ENCODE measurements around the gene MAPKAPK2.

GRCh38 chr1:206717674-206717989 lies 32.9 kb downstream of the MAPKAPK2 start:
- TF ChIP-seq CTCF (IDR thresholded peaks at IDR 0.05) (no peak), EZH2 (IDR thresholded peaks at IDR 0.05; ENCODE audit: borderline replicate concordance, insufficient read depth, low read depth, low read length, poor library complexity, severe bottlenecking) (no peak)
